ENCODE measurements around the gene TBCD.

Gene TBCD

DNA sequence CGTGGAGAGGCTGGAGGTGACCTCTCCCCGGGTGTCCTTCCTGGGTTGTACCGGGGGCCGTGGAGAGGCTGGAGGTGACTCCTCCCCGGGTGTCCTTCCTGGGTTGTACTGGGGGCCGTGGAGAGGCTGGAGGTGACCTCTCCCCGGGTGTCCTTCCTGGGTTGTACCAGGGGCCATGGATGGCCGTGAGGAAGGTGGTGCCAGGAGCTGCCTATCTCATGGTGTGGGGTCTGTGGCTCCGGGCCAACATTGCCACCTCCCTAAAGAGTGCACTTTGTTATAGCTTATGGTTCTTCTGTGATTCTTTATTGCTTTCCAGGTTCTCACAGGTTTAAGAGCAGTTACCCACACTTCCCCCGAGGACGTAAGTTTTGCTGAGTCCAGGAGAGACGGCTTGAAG lies 174.2 kb downstream of the TBCD start:
- no peaks in the 10 kb centered on the region for H3K27me3 ChIP-seq (ENCODE audit: low read length)
- no peak overlapping the region for H2AFZ ChIP-seq (ENCODE audit: low read depth, low read length, severe bottlenecking)
- no peaks in the 10 kb centered on the region for H3K9me2 ChIP-seq (replicated peaks; ENCODE audit: insufficient read depth, low read length)
- no peak overlapping the region for H3K4me2 ChIP-seq (ENCODE audit: low read depth, low read length, poor library complexity, severe bottlenecking)
- no peaks in the 10 kb centered on the region for H4K20me1 ChIP-seq (ENCODE audit: low read depth, low read length)
- no peak overlapping the region for H3K27ac ChIP-seq (ENCODE audit: low read depth, low read length)
- no peak overlapping the region for H3K9ac ChIP-seq (ENCODE audit: low read length)
- H3F3A ChIP-seq (ENCODE audit: insufficient read depth) = no peaks in the 10 kb centered on the region
- H3K9me3 ChIP-seq (ENCODE audit: insufficient read depth, low read length) = no peaks in the 10 kb centered on the region
- no peak overlapping the region for H3K4me3 ChIP-seq (ENCODE audit: insufficient read depth, low read length, poor library complexity, severe bottlenecking)
- TF ChIP-seq, protein P1, sequence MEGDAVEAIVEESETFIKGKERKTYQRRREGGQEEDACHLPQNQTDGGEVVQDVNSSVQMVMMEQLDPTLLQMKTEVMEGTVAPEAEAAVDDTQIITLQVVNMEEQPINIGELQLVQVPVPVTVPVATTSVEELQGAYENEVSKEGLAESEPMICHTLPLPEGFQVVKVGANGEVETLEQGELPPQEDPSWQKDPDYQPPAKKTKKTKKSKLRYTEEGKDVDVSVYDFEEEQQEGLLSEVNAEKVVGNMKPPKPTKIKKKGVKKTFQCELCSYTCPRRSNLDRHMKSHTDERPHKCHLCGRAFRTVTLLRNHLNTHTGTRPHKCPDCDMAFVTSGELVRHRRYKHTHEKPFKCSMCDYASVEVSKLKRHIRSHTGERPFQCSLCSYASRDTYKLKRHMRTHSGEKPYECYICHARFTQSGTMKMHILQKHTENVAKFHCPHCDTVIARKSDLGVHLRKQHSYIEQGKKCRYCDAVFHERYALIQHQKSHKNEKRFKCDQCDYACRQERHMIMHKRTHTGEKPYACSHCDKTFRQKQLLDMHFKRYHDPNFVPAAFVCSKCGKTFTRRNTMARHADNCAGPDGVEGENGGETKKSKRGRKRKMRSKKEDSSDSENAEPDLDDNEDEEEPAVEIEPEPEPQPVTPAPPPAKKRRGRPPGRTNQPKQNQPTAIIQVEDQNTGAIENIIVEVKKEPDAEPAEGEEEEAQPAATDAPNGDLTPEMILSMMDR (IDR thresholded peaks at IDR 0.05; ENCODE audit: insufficient read depth, low read length, poor library complexity, severe bottlenecking) = no peak
- no peak for TF ChIP-seq EZH2phosphoT487 (conservative IDR thresholded peaks at IDR 0.05; ENCODE audit: low read length)
- no peaks in the 10 kb centered on the region for H3K79me2 ChIP-seq (ENCODE audit: insufficient read depth, low read length)
- H3K36me3 ChIP-seq (ENCODE audit: low read length) = no peaks in the 10 kb centered on the region

DNA sequence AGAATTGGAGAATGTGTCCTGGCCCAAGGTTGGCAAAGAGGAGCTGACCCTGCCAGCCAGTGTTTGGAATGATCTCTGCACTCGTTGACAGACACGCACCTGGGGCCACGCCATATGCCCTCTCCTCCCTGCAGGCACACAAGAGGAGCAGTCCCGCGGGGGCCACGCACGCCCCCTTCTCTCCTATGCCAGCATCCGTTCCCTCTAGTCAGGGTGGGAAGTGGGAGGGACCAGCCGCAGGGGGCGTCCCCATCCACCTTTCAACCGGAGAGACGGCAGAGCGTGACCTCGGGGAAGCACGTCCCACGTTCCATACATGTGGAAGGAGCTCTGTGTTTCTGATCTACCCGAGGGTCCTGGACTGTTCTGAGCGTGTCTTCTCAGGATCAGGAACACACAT lies 174.9 kb downstream of the TBCD start:
- H3K4me2 ChIP-seq (ENCODE audit: low read depth, low read length, poor library complexity, severe bottlenecking) = no peak overlapping the region
- no peak overlapping the region for H2AFZ ChIP-seq (ENCODE audit: low read depth, low read length, severe bottlenecking)
- H4K20me1 ChIP-seq (ENCODE audit: low read depth, low read length) = no peaks in the 10 kb centered on the region
- H3K9ac ChIP-seq (ENCODE audit: low read length) = no peak overlapping the region
- H3K9me3 ChIP-seq (ENCODE audit: insufficient read depth, low read length) = no peaks in the 10 kb centered on the region
- H3F3A ChIP-seq (ENCODE audit: insufficient read depth) = no peaks in the 10 kb centered on the region
- H3K36me3 ChIP-seq (ENCODE audit: low read length) = no peaks in the 10 kb centered on the region
- H3K4me3 ChIP-seq (ENCODE audit: insufficient read depth, low read length, poor library complexity, severe bottlenecking) = no peak overlapping the region
- TF ChIP-seq, protein P1 (IDR thresholded peaks at IDR 0.05; ENCODE audit: insufficient read depth, low read length, poor library complexity, severe bottlenecking) = no peak
- TF ChIP-seq EZH2phosphoT487 (conservative IDR thresholded peaks at IDR 0.05; ENCODE audit: low read length) = no peak
- H3K27me3 ChIP-seq (ENCODE audit: low read length) = no peaks in the 10 kb centered on the region
- H3K9me2 ChIP-seq (replicated peaks; ENCODE audit: insufficient read depth, low read length) = no peaks in the 10 kb centered on the region
- no peaks in the 10 kb centered on the region for H3K79me2 ChIP-seq (ENCODE audit: insufficient read depth, low read length)
- H3K27ac ChIP-seq (ENCODE audit: low read depth, low read length) = no peak overlapping the region

DNA sequence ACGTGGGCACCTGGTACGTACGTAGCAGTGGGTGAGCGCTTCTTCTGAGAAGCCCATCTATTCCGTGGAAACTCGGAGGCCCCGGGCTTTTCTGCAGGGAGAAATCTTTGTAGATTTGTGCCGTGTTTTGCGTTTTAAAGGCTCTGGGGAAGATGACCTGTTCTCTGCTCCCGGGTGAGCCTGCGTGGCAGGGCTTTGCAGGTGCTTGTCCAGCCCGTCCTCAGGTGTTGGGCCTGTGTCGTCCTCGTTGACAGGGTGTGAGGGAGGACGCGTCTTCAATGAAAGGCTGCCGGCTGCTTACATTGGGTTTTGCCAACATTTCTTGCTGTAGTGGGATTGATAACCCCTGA lies 175.4 kb downstream of the TBCD start:
- no peaks in the 10 kb centered on the region for H3K9me3 ChIP-seq (ENCODE audit: insufficient read depth, low read length)
- H3K4me3 ChIP-seq (ENCODE audit: insufficient read depth, low read length, poor library complexity, severe bottlenecking) = no peak overlapping the region
- H3K36me3 ChIP-seq (ENCODE audit: low read length) = no peaks in the 10 kb centered on the region
- H3K9me2 ChIP-seq (replicated peaks; ENCODE audit: insufficient read depth, low read length) = no peaks in the 10 kb centered on the region
- H2AFZ ChIP-seq (ENCODE audit: low read depth, low read length, severe bottlenecking) = no peak overlapping the region
- H3F3A ChIP-seq (ENCODE audit: insufficient read depth) = no peaks in the 10 kb centered on the region
- no peak overlapping the region for H3K4me2 ChIP-seq (ENCODE audit: low read depth, low read length, poor library complexity, severe bottlenecking)
- TF ChIP-seq, protein P1 (IDR thresholded peaks at IDR 0.05; ENCODE audit: insufficient read depth, low read length, poor library complexity, severe bottlenecking) = no peak
- TF ChIP-seq EZH2phosphoT487 (conservative IDR thresholded peaks at IDR 0.05; ENCODE audit: low read length) = no peak
- H3K27ac ChIP-seq (ENCODE audit: low read depth, low read length) = no peak overlapping the region
- no peaks in the 10 kb centered on the region for H4K20me1 ChIP-seq (ENCODE audit: low read depth, low read length)
- no peaks in the 10 kb centered on the region for H3K27me3 ChIP-seq (ENCODE audit: low read length)
- no peak overlapping the region for H3K9ac ChIP-seq (ENCODE audit: low read length)
- H3K79me2 ChIP-seq (ENCODE audit: insufficient read depth, low read length) = no peaks in the 10 kb centered on the region
